A673 (cell line): ENCODE results near the gene ASPG. TPM values are rescaled to one million over a fixed set of nuclear protein-coding genes. Genes with fewer than 3 reads are reported as not detected.

ENCODE experiments used
- BruUV-seq: library from RNA; stranded (reverse); fragments of 400-500 nt; replicated peaks from 2 replicates; lab custom pipeline; 2021; lab: Mats Ljungman, UMichigan
- CTCF ChIA-PET: fragments of 300-600 bp; sonication (Branson Sonifier 250); formaldehyde crosslinking; loops from one replicate; lab custom pipeline; 2022; ENCODE audit warnings: antibody characterized with exemption; lab: Charles Lee
- POLR2A ChIA-PET: fragments of 300-600 bp; sonication (Branson Sonifier 250); formaldehyde crosslinking; loops from one replicate; lab custom pipeline; 2022; ENCODE audit warnings: antibody characterized with exemption; ENCODE audit not compliant: low non-redundant PET; lab: Charles Lee
- DNase-seq: peaks from one replicate; pipeline ENCODE4 v3.0.0-alpha.2; 2015; ENCODE audit warnings: low spot score
- H3K27ac ChIP-seq: fragments of 200-600 bp; sonication (generic); 2 replicates; pipeline ENCODE4 v1.5.1; 2016; ENCODE audit warnings: mixed run types, low read depth, mild to moderate bottlenecking, mixed read lengths, antibody characterized with exemption, low read length; ENCODE audit not compliant: poor library complexity, severe bottlenecking
- H3K27me3 ChIP-seq: fragments of 200-600 bp; sonication (generic); replicated peaks from 2 replicates; pipeline ENCODE4 v1.6.1; 2017; ENCODE audit warnings: mixed run types, low read depth, mild to moderate bottlenecking, mixed read lengths, antibody characterized with exemption, low read length; ENCODE audit not compliant: insufficient read depth, poor library complexity
- H3K36me3 ChIP-seq: fragments of 200-600 bp; sonication (generic); 2 replicates; pipeline ENCODE4 v1.6.1; 2016; ENCODE audit warnings: mixed run types, mild to moderate bottlenecking, mixed read lengths, antibody characterized with exemption, low read length; ENCODE audit not compliant: insufficient read depth, poor library complexity, severe bottlenecking
- H3K4me1 ChIP-seq: fragments of 200-600 bp; sonication (generic); 2 replicates; pipeline ENCODE4 v1.6.1; 2017; ENCODE audit warnings: mixed run types, mild to moderate bottlenecking, mixed read lengths, antibody characterized with exemption, low read length; ENCODE audit not compliant: insufficient read depth, poor library complexity, severe bottlenecking
- H3K4me3 ChIP-seq: fragments of 200-600 bp; sonication (generic); 2 replicates; pipeline ENCODE4 v1.5.1; 2016; ENCODE audit warnings: low read depth, mixed run types, mild to moderate bottlenecking, mixed read lengths, low read length; ENCODE audit not compliant: poor library complexity, severe bottlenecking
- H3K9me3 ChIP-seq: fragments of 200-600 bp; sonication (generic); 2 replicates; pipeline ENCODE4 v1.6.1; 2016; ENCODE audit warnings: mixed run types, low read depth, mild to moderate bottlenecking, mixed read lengths, antibody characterized with exemption, low read length; ENCODE audit not compliant: poor library complexity, severe bottlenecking
- CTCF ChIP-seq: fragments of 300-800, 200-600 bp; sonication (generic); conservative IDR thresholded peaks from 2 replicates; pipeline ENCODE4 v1.5.1; 2017; ENCODE audit warnings: low read depth, mild to moderate bottlenecking, antibody characterized with exemption, low read length, moderate library complexity, mixed read lengths
- EZH2 ChIP-seq: fragments of 200-600 bp; sonication (generic); IDR thresholded peaks from 2 replicates; pipeline ENCODE4 v1.6.1; 2017; ENCODE audit warnings: borderline replicate concordance, low read depth, mild to moderate bottlenecking, mixed read lengths, antibody characterized with exemption, low read length; ENCODE audit not compliant: poor library complexity, severe bottlenecking
- intact Hi-C: fragments of 100-400 bp; cut with micrococcal nuclease; formaldehyde crosslinking; loops from one replicate; pipeline ENCODE4 v1.10.0; 2022; ENCODE audit not compliant: unreplicated experiment
- total RNA-seq: library from RNA; stranded (reverse); gene quantifications from 2 replicates; pipeline ENCODE4 v1.2.3, GENCODE V29; 2021

ASPG gene
- total RNA-seq, 1 experiment from 2014 or later, result not detected

GRCh38 chr14:104149278-104149595 is 63.7 kb downstream of the ASPG start:
- no peak overlapping the region for H3K4me3 ChIP-seq
- CTCF ChIA-PET, result interaction anchor here (0.7 kb wide), 1 partner anchor 12 kb away, joined by 21 read pairs; no protein-coding TSS in a partner anchor
- BruUV-seq, result no TSS peak
- no peaks in the 10 kb centered on the region for H3K9me3 ChIP-seq
- H3K27ac ChIP-seq, result no peak overlapping the region
- H3K36me3 ChIP-seq, result no peaks in the 10 kb centered on the region
- intact Hi-C loops, result no loop called here
- DNase-seq, result no peak
- peaks cover 23% of the 10 kb centered on the region for H3K4me1 ChIP-seq
- TF ChIP-seq EZH2 (no peak), CTCF (no peak)
- no peaks in the 10 kb centered on the region for H3K27me3 ChIP-seq
- POLR2A ChIA-PET, result interaction anchor here (0.6 kb wide), 1 partner anchor 1575 kb away, joined by 4 read pairs; no protein-coding TSS in a partner anchor

- CTCF ChIA-PET, result interaction anchor here (0.7 kb wide), 1 partner anchor 13 kb away, joined by 21 read pairs; no protein-coding TSS in a partner anchor
- POLR2A ChIA-PET, result interaction anchor here (0.6 kb wide), 1 partner anchor 1575 kb away, joined by 4 read pairs; no protein-coding TSS in a partner anchor
Observed at GRCh38 chr14:104149617-104150135, 64.2 kb downstream of the ASPG start.

GRCh38 chr14:104150136-104151025 is 64.9 kb downstream of the ASPG start:
- POLR2A ChIA-PET, result interaction anchor here (0.6 kb wide), 1 partner anchor 1576 kb away, joined by 4 read pairs; no protein-coding TSS in a partner anchor
- CTCF ChIA-PET, result no interaction called here
- TF ChIP-seq EZH2 (no peak), CTCF (peak; percentile 53)
- Histone ChIP-seq H3K36me3 (no peaks in the 10 kb centered on the region), H3K9me3 (no peaks in the 10 kb centered on the region), H3K27ac (peak overlapping the region; percentile 55), H3K4me3 (no peak overlapping the region), H3K27me3 (no peaks in the 10 kb centered on the region), H3K4me1 (peaks cover 23% of the 10 kb centered on the region)
- peak; percentile 92 for DNase-seq
- intact Hi-C loops, result no loop called here
- BruUV-seq, result no TSS peak

More at GRCh38 chr14:104149617-104150135, 64.2 kb downstream of the ASPG start:
- DNase-seq, result peak; percentile 85
- intact Hi-C loops, result no loop called here
- Histone ChIP-seq H3K4me1 (peaks cover 23% of the 10 kb centered on the region), H3K4me3 (no peak overlapping the region), H3K9me3 (no peaks in the 10 kb centered on the region), H3K36me3 (no peaks in the 10 kb centered on the region), H3K27ac (no peak overlapping the region), H3K27me3 (no peaks in the 10 kb centered on the region)
- no TSS peak for BruUV-seq
- TF ChIP-seq EZH2 (no peak), CTCF (no peak)
